ENCODE results near the gene NEURL1B. TPM values are rescaled to one million over a fixed set of nuclear protein-coding genes. Genes with fewer than 3 reads are reported as not detected.

NEURL1B gene
- total RNA-seq, 1 donor from 2014 or later, result 30.9 TPM

GRCh38 chr5:172678902-172679301 lies 37.8 kb downstream of the NEURL1B start:
- Histone ChIP-seq H3K27me3 (no peaks in the 10 kb centered on the region), H3K4me1 (peaks cover 7% of the 10 kb centered on the region), H3K27ac (no peak overlapping the region), H3K9me3 (no peaks in the 10 kb centered on the region), H3K36me3 (peaks cover 0 to 5% of the 10 kb centered on the region in 2 donors), H3K4me3 (no peak overlapping the region)
- TF ChIP-seq POLR2AphosphoS5 (IDR thresholded peaks at IDR 0.05; ENCODE audit: insufficient read depth in 1 of 2, low read depth in 1 of 2), result peak in 1 of 2 donors; percentile 37
- no peak for TF ChIP-seq CTCF (IDR thresholded peaks at IDR 0.05)
- DNase-seq (ENCODE audit: extremely low spot score in 2 of 2), result no peak
- intact Hi-C loops (cut with DNase I), result no loop called here

- Histone ChIP-seq H3K36me3 (peaks cover 0 to 5% of the 10 kb centered on the region in 2 donors), H3K27me3 (no peaks in the 10 kb centered on the region), H3K9me3 (no peaks in the 10 kb centered on the region), H3K4me1 (peaks cover 7% of the 10 kb centered on the region), H3K27ac (peak overlapping the region; percentile 13), H3K4me3 (no peak overlapping the region)
- no peak for TF ChIP-seq CTCF (IDR thresholded peaks at IDR 0.05)
- no peak for TF ChIP-seq POLR2A (IDR thresholded peaks at IDR 0.05)
- no peak for TF ChIP-seq POLR2AphosphoS5 (IDR thresholded peaks at IDR 0.05; ENCODE audit: insufficient read depth in 1 of 2, low read depth in 1 of 2)
- intact Hi-C loops (cut with DNase I), result no loop called here
- DNase-seq (ENCODE audit: extremely low spot score in 2 of 2), result no peak
These were observed 38.7 kb downstream of the NEURL1B start for GRCh38 chr5:172679628-172680212.

GRCh38 chr5:172680921-172681320 lies 39.9 kb downstream of the NEURL1B start:
- TF ChIP-seq POLR2AphosphoS5 (IDR thresholded peaks at IDR 0.05; ENCODE audit: insufficient read depth in 1 of 2, low read depth in 1 of 2), result no peak
- no peak for TF ChIP-seq CTCF (IDR thresholded peaks at IDR 0.05)
- no peak for TF ChIP-seq POLR2A (IDR thresholded peaks at IDR 0.05)
- Histone ChIP-seq H3K27ac (no peak overlapping the region), H3K36me3 (peaks cover 0 to 5% of the 10 kb centered on the region in 2 donors), H3K4me3 (no peak overlapping the region), H3K9me3 (no peaks in the 10 kb centered on the region), H3K27me3 (no peaks in the 10 kb centered on the region), H3K4me1 (peaks cover 7% of the 10 kb centered on the region)
- intact Hi-C loops (cut with DNase I), result no loop called here
- DNase-seq (ENCODE audit: extremely low spot score in 2 of 2), result no peak

- Histone ChIP-seq H3K27ac (no peak overlapping the region), H3K9me3 (no peaks in the 10 kb centered on the region), H3K27me3 (no peaks in the 10 kb centered on the region), H3K4me3 (no peak overlapping the region), H3K36me3 (peaks cover 0 to 5% of the 10 kb centered on the region in 2 donors), H3K4me1 (peaks cover 4% of the 10 kb centered on the region)
- no peak for DNase-seq (ENCODE audit: extremely low spot score in 2 of 2)
- intact Hi-C loops (cut with DNase I), result no loop called here
- TF ChIP-seq CTCF (IDR thresholded peaks at IDR 0.05), result no peak
- TF ChIP-seq POLR2A (IDR thresholded peaks at IDR 0.05), result no peak
- no peak for TF ChIP-seq POLR2AphosphoS5 (IDR thresholded peaks at IDR 0.05; ENCODE audit: insufficient read depth in 1 of 2, low read depth in 1 of 2)
These were observed 40.4 kb downstream of the NEURL1B start for GRCh38 chr5:172681421-172681820.

GRCh38 chr5:172683264-172683644 lies 42.2 kb downstream of the NEURL1B start:
- intact Hi-C loops (cut with DNase I), result no loop called here
- TF ChIP-seq POLR2A (IDR thresholded peaks at IDR 0.05), result no peak
- no peak for TF ChIP-seq POLR2AphosphoS5 (IDR thresholded peaks at IDR 0.05; ENCODE audit: insufficient read depth in 1 of 2, low read depth in 1 of 2)
- no peak for TF ChIP-seq CTCF (IDR thresholded peaks at IDR 0.05)

More at GRCh38 chr5:172683264-172683644, 42.2 kb downstream of the NEURL1B start:
- Histone ChIP-seq H3K36me3 (no peaks in the 10 kb centered on the region), H3K27ac (peak overlapping the region; percentile 2), H3K9me3 (no peaks in the 10 kb centered on the region), H3K4me1 (peaks cover 5% of the 10 kb centered on the region), H3K27me3 (no peaks in the 10 kb centered on the region), H3K4me3 (no peak overlapping the region)
- no peak for DNase-seq (ENCODE audit: extremely low spot score in 2 of 2)
